H1 (cell line): Measurements from ENCODE around the gene TEX26. TPM values are rescaled to one million over a fixed set of nuclear protein-coding genes. Genes with fewer than 3 reads are reported as not detected.

Experiments used
- BCL11A ChIP-seq, 2 experiments: IDR thresholded peaks; one replicate each; pipeline ENCODE4 v1.6.1; 2011; ENCODE audit warnings: low read depth in 2 of 2, low read length in 2 of 2, mild to moderate bottlenecking in 2 of 2
- CTCF ChIP-seq, 3 experiments: IDR thresholded peaks; 1 replicate in 2 of 3; 2 replicates in 1 of 3; pipeline versions ENCODE4 v1.5.1 to v1.6.1; 2011; ENCODE audit warnings: low read length in 3 of 3, mild to moderate bottlenecking in 3 of 3, inconsistent platforms in 2 of 3, low read depth in 1 of 3, moderate library complexity in 1 of 3; ENCODE audit not compliant: insufficient read depth in 1 of 3; ENCODE audit errors: control extremely low read depth in 1 of 3
- EGR1 ChIP-seq: IDR thresholded peaks from 2 replicates; pipeline ENCODE4 v1.6.1; 2011; ENCODE audit warnings: low read depth, low read length, borderline replicate concordance
- GABPA ChIP-seq: IDR thresholded peaks from 2 replicates; pipeline ENCODE4 v1.6.1; 2011; ENCODE audit warnings: mild to moderate bottlenecking, low read length, moderate library complexity, borderline replicate concordance; ENCODE audit not compliant: insufficient read depth
- POU5F1 ChIP-seq: IDR thresholded peaks from 2 replicates; pipeline ENCODE4 v1.6.1; 2011; ENCODE audit warnings: low read depth, mild to moderate bottlenecking, low read length, moderate library complexity
- RAD21 ChIP-seq, 2 experiments: IDR thresholded peaks in 1 of 2; conservative IDR thresholded peaks in 1 of 2; 2 replicates each; pipeline ENCODE4 v1.6.1; 2011; ENCODE audit warnings: low read depth in 2 of 2, low read length in 2 of 2, improper control_type of control experiment in 1 of 2, inconsistent platforms in 1 of 2, mild to moderate bottlenecking in 1 of 2, moderate library complexity in 1 of 2
- SIRT6 ChIP-seq: IDR thresholded peaks from one replicate; pipeline ENCODE4 v1.7.1; 2012; ENCODE audit warnings: low read length, inconsistent platforms
- polyA plus RNA-seq, 7 experiments: library from polyadenylated mRNA; depleted of rRNA in 3 of 7; stranded (reverse) in 5 of 7; unstranded in 2 of 7; fragments of >200 nt in 5 of 7; fragments of 200-250 nt in 2 of 7; gene quantifications; 1 replicate in 5 of 7; 2 replicates in 1 of 7; 4 replicates in 1 of 7; pipeline versions ENCODE4 v1.2.1 to v1.2.3, GENCODE V29; 2011 to 2013; ENCODE audit warnings: missing spikeins in 2 of 7, mixed read lengths in 2 of 7
- total RNA-seq: library from RNA; stranded (reverse); fragmentation: NEBNext Ultra II Directional; extraction: Animal tissue kit (Norgen Biotek cat#: 25700); gene quantifications from 2 replicates; pipeline ENCODE4 v1.2.1, GENCODE V29; 2021

TEX26 gene
- total and polyA plus RNA-seq, 2 of the 8 experiments (the other 6 are each of a cell fraction or from before 2014, with no cell fraction given) = not detected

GRCh38 chr13:30908416-30908980, 24.0 kb upstream of the TEX26 start (continued):
- TF ChIP-seq RAD21 (IDR thresholded peaks at IDR 0.05 in 1 of 2, conservative IDR thresholded peaks at IDR 0.05 in 1 of 2; ENCODE audit: low read depth in 2 of 2, low read length in 2 of 2) (no peak), CTCF (IDR thresholded peaks at IDR 0.05; ENCODE audit: control extremely low read depth in 1 of 3, insufficient read depth in 1 of 3, low read depth in 1 of 3, low read length in 3 of 3) (no peak), BCL11A (IDR thresholded peaks at IDR 0.05; ENCODE audit: low read depth in 2 of 2, low read length in 2 of 2) (no peak), GABPA (no peak), EGR1 (no peak), SIRT6 (no peak), POU5F1 (no peak)
